Prostate gland (tissue), 2 donors: ENCODE data around the gene TACR2.

Experiments
- POLR2A ChIP-seq: fragments of 450-650 bp; IDR thresholded peaks from one replicate; pipeline ENCODE4 v1.6.1; 2016; ENCODE audit warnings: antibody characterized with exemption, mild to moderate bottlenecking
- POLR2AphosphoS5 ChIP-seq: sonication (generic); formaldehyde crosslinking; IDR thresholded peaks from one replicate; pipeline ENCODE4 v1.6.1; 2017; ENCODE audit warnings: antibody characterized with exemption
- TF ChIP-seq, protein P1 (sequence below), 4 experiments: fragments of 200-600 bp in 2 of 4; fragments of 450-650 bp in 2 of 4; sonication (generic) in 2 of 4; IDR thresholded peaks; 1 replicate in 3 of 4; 2 replicates in 1 of 4; pipeline ENCODE4 v1.5.1; 2016 to 2019; ENCODE audit warnings: antibody characterized with exemption in 4 of 4, mild to moderate bottlenecking in 2 of 4, moderate library complexity in 2 of 4

DNA sequence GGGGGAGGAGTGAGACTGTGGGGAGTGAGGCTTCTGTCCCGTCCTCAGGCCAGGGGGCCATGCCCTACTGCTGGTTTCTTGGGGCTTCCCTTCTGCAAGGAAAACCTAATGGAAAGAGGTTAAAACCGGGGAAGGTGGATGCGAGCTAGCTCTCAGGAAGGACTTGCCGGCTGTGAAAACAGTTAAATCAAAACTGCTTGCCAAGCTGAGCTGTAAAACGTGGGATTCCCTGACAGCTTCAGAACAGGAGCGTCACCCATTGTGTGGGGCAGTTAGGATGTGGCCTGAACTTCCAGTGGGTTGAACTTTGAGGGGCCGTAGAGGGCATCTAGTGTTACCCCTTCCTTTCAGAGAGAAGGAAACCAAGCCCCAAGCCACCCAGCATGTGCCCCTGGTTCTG lies 47.7 kb upstream of the TACR2 start:
- TF ChIP-seq, protein P1, sequence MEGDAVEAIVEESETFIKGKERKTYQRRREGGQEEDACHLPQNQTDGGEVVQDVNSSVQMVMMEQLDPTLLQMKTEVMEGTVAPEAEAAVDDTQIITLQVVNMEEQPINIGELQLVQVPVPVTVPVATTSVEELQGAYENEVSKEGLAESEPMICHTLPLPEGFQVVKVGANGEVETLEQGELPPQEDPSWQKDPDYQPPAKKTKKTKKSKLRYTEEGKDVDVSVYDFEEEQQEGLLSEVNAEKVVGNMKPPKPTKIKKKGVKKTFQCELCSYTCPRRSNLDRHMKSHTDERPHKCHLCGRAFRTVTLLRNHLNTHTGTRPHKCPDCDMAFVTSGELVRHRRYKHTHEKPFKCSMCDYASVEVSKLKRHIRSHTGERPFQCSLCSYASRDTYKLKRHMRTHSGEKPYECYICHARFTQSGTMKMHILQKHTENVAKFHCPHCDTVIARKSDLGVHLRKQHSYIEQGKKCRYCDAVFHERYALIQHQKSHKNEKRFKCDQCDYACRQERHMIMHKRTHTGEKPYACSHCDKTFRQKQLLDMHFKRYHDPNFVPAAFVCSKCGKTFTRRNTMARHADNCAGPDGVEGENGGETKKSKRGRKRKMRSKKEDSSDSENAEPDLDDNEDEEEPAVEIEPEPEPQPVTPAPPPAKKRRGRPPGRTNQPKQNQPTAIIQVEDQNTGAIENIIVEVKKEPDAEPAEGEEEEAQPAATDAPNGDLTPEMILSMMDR (IDR thresholded peaks at IDR 0.05): no peak
- no peak for TF ChIP-seq POLR2A
- TF ChIP-seq POLR2AphosphoS5: no peak
